ENCODE results near the gene ZC3H7B.
"Not testable (repeated sequence)": the region's sequence is repeated elsewhere in the genome, so short reads cannot be mapped to it uniquely, and the experiment has no call there.

The ZC3H7B gene

DNA sequence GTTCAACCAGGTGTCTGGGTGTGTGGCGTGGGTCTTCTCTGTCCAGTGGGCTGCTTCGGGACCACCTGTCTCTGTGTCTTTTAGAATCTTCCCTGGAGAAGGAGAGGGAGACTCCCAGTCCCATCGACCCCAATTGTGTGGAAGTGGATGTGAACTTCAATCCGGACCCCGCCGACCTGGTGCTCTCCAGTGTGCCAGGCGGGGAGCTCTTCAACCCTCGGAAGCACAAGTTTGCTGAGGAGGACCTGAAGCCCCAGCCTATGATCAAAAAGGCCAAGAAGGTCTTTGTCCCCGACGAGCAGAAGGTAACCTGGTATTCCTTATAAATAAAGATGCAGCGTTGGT lies 92.7 kb downstream of the ZC3H7B start:
- no peak for DNase-seq (ENCODE audit: low spot score)
- in situ Hi-C loops (cut with MboI; ENCODE audit: low pct_unique_long_range_greater_than_20kb, low sequenced_read_pairs, unreplicated experiment): no loop called here
- TF ChIP-seq, protein P1, sequence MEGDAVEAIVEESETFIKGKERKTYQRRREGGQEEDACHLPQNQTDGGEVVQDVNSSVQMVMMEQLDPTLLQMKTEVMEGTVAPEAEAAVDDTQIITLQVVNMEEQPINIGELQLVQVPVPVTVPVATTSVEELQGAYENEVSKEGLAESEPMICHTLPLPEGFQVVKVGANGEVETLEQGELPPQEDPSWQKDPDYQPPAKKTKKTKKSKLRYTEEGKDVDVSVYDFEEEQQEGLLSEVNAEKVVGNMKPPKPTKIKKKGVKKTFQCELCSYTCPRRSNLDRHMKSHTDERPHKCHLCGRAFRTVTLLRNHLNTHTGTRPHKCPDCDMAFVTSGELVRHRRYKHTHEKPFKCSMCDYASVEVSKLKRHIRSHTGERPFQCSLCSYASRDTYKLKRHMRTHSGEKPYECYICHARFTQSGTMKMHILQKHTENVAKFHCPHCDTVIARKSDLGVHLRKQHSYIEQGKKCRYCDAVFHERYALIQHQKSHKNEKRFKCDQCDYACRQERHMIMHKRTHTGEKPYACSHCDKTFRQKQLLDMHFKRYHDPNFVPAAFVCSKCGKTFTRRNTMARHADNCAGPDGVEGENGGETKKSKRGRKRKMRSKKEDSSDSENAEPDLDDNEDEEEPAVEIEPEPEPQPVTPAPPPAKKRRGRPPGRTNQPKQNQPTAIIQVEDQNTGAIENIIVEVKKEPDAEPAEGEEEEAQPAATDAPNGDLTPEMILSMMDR (IDR thresholded peaks at IDR 0.05; ENCODE audit: extremely low read depth, insufficient read depth, missing control alignments): no peak

GRCh38 chr22:41395531-41396240 lies 94.4 kb downstream of the ZC3H7B start:
- in situ Hi-C loops (cut with MboI; ENCODE audit: low pct_unique_long_range_greater_than_20kb, low sequenced_read_pairs, unreplicated experiment): no loop called here
- TF ChIP-seq, protein P1 (IDR thresholded peaks at IDR 0.05; ENCODE audit: extremely low read depth, insufficient read depth, missing control alignments): no peak
- no peak for DNase-seq (ENCODE audit: low spot score)

GRCh38 chr22:41397143-41397811 lies 96.0 kb downstream of the ZC3H7B start:
- TF ChIP-seq, protein P1 (IDR thresholded peaks at IDR 0.05; ENCODE audit: extremely low read depth, insufficient read depth, missing control alignments): no peak
- in situ Hi-C loops (cut with MboI; ENCODE audit: low pct_unique_long_range_greater_than_20kb, low sequenced_read_pairs, unreplicated experiment): no loop called here
- no peak for DNase-seq (ENCODE audit: low spot score)

DNA sequence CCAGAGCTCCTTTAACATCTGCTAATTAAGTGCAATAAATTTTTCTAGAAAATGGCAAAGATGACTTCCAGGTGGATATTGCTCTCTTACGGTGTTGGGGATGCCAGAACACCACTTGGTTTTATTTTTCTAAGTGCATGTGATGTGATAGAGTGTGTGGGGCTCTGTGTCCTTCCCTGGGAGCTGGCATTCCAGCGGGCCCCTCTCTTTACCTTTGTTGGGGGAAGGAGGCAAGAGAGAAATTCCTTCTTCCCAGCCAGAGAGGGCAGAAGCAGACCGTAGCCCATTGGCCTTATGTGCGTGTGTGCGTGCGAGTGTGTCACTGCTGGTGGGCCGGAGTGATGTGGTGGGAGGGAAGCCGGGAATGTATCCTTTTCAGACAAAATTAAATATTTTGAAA lies 97.6 kb downstream of the ZC3H7B start:
- in situ Hi-C loops (cut with MboI; ENCODE audit: low pct_unique_long_range_greater_than_20kb, low sequenced_read_pairs, unreplicated experiment): no loop called here
- TF ChIP-seq, protein P1 (IDR thresholded peaks at IDR 0.05; ENCODE audit: extremely low read depth, insufficient read depth, missing control alignments): no peak
- DNase-seq (ENCODE audit: low spot score): no peak

DNA sequence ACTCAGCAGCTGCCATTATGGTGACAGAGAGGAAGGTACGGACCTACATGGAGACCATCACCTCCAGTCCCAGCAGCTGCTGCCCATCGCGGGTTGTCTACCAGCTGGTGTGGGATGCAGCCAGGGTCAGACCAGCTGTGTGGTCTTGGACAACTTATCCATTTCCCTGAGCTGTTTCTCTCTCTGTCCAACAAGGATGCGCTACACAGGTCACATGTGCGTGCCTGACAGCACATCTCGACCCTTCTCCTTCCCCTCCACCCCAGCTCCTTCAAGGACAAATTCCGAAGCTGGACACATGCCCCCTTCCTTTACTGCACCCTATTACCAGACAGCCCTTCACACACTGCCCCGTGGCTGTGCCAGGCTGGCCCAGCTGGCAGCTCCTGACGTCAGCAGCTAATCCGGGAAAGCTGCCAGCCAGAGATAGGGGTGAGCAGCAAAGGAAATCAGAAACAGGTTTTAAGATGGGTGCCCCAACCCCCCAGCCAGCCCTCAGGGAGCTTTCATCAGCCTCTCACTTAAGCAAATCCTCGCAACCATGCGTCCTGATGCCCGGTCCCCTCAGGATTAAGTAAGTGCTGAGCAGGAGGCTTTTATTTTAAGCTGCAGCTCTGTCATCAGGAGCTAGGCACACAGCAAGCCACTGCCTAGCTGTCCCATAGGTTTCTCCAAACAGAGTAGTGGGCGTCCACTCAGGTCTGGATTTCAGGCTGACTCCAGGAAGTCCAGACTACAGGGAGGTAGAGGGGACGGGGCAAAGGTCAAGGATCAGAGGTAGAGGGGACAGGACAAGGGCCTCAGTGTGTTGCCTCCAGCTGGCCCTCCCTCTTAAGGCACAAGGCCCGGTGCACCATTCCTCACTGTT lies 100.7 kb downstream of the ZC3H7B start:
- TF ChIP-seq, protein P1 (IDR thresholded peaks at IDR 0.05; ENCODE audit: extremely low read depth, insufficient read depth, missing control alignments): no peak
- in situ Hi-C loops (cut with MboI; ENCODE audit: low pct_unique_long_range_greater_than_20kb, low sequenced_read_pairs, unreplicated experiment): loop anchor here (10.0 kb wide), 1 partner anchor 113 kb away; no protein-coding TSS in a partner anchor
- DNase-seq (ENCODE audit: low spot score): no peak

DNA sequence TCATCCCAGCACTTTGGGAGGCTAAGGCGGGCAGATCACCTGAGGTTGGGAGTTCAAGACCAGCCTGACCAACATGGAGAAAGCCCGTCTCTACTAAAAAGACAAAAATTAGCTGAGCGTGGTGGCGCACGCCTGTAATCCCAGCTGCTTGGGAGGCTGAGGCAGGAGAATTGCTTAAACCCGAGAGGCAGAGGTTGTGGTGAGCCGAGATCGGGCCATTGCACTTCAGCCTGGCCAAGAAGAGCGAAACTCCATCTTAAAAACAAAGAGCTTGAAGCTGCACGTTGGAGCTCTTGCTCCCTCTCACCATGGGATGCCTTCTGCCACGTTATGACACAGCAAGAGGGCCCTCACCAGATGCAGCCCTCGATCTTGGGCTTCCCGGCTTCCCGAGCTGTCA lies 101.5 kb downstream of the ZC3H7B start:
- not testable (repeated sequence) for DNase-seq (ENCODE audit: low spot score)
- in situ Hi-C loops (cut with MboI; ENCODE audit: low pct_unique_long_range_greater_than_20kb, low sequenced_read_pairs, unreplicated experiment): loop anchor here (10.0 kb wide), 1 partner anchor 112 kb away; no protein-coding TSS in a partner anchor

Data from GM13977 (cell line).